SU-DHL-6 (cell line): ENCODE data around the gene TJP1.

Experiments used
- CTCF ChIP-seq: fragments of 200-600 bp; sonication (generic); IDR thresholded peaks from one replicate; pipeline ENCODE4 v1.5.1; 2017; ENCODE audit warnings: antibody characterized with exemption, mild to moderate bottlenecking, low read length, moderate library complexity; ENCODE audit not compliant: insufficient read depth, poor library complexity, severe bottlenecking
- EZH2phosphoT487 ChIP-seq: fragments of 200-600 bp; sonication (generic), shearing (Covaris generic); conservative IDR thresholded peaks from 2 replicates; pipeline ENCODE4 v1.6.1; 2018; ENCODE audit warnings: mild to moderate bottlenecking, antibody characterized with exemption, low read length, moderate library complexity, mixed read lengths

- TF ChIP-seq CTCF (no peak), EZH2phosphoT487 (no peak)
Measured at GRCh38 chr15:29792426-29793159, 29.7 kb downstream of the TJP1 start.
